ENCODE measurements around the gene SMC4.
"Not testable (repeated sequence)": the region's sequence is repeated elsewhere in the genome, so short reads cannot be mapped to it uniquely, and the experiment has no call there.

SMC4 gene

GRCh38 chr3:160399125-160400029 is at the start of gene SMC4, which contains the start of gene IFT80:
Gene SMC4 (plus strand): TSS chr3:160399650. CDS start chr3:160400827, 1,177 bp downstream.
Gene IFT80 (minus strand): TSS chr3:160399225. CDS start chr3:160384600, 14,625 bp downstream.
- DNase-seq = peak; percentile 95

GRCh38 chr3:160355826-160356225 is 43.6 kb upstream of the SMC4 start:
- DNase-seq = no peak

DNA sequence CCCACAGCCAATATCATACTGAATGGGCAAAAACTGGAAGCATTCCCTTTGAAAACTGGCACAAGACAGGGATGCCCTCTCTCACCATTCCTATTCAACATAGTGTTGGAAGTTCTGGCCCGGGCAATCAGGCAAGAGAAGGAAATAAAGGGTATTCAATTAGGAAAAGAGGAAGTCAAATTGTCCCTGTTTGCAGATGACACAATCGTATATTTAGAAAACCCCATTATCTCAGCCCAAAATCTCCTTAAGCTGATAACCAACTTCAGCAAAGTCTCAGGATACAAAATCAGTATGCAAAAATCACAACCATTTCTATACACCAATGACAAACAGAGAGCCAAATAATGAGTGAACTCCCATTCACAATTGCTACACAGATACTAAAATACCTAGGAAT is 36.6 kb upstream of the SMC4 start:
- DNase-seq = not testable (repeated sequence)

GRCh38 chr3:160365869-160366522 is 33.5 kb upstream of the SMC4 start:
- no peak for DNase-seq

- DNase-seq = no peak
Observed at GRCh38 chr3:160368804-160369203, 30.6 kb upstream of the SMC4 start.

- no peak for DNase-seq
Observed at GRCh38 chr3:160369784-160370183, 29.7 kb upstream of the SMC4 start.

GRCh38 chr3:160370987-160371857 is 28.2 kb upstream of the SMC4 start:
- no peak for DNase-seq

GRCh38 chr3:160372780-160373179 is 26.7 kb upstream of the SMC4 start:
- DNase-seq = peak; percentile 86

- no peak for DNase-seq
Observed at GRCh38 chr3:160373655-160374054, 25.8 kb upstream of the SMC4 start.

DNA sequence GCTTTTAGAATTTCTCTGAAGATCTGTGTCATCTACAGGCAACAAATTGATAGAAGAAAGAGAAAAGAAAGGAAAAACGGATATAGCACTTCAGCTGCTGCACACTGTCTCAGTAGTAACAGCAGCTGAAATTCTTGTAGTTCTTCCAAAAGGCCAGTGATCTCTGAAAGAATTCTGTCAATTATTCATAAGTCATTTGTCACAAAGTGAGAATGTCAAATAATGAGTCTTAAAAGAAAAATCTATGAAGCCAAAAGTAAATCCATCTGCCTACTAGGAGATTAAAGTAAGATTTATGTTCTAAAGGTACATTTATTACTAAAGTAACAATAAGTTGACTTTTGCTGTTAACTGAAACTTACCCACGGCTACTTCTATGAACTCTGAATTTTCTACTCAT is 25.0 kb upstream of the SMC4 start:
- no peak for DNase-seq

DNA sequence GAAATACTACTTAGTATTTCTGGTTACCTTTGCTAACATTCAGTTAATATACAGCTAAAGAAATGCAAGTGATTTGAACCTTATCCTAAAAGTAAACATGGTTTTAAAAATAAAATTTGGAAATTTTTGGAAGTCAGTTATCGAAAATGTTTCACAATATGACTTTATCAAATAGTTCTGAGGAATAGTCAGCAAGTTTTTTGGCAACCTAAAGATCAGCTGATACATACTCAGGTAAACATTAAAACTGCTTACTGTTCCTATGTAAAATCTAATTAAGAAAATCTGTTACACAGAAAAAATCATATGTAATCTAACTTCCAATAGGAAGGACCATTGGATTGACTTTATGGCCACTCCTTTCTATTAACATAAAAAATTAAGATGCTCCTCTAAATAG is 24.5 kb upstream of the SMC4 start:
- DNase-seq = no peak

GRCh38 chr3:160376681-160377080 is 22.8 kb upstream of the SMC4 start:
- DNase-seq = peak; percentile 17

GRCh38 chr3:160378331-160379109 is 20.9 kb upstream of the SMC4 start:
- DNase-seq = peak; percentile 37

- DNase-seq = no peak
Observed at GRCh38 chr3:160379628-160380214, 19.7 kb upstream of the SMC4 start.

DNA sequence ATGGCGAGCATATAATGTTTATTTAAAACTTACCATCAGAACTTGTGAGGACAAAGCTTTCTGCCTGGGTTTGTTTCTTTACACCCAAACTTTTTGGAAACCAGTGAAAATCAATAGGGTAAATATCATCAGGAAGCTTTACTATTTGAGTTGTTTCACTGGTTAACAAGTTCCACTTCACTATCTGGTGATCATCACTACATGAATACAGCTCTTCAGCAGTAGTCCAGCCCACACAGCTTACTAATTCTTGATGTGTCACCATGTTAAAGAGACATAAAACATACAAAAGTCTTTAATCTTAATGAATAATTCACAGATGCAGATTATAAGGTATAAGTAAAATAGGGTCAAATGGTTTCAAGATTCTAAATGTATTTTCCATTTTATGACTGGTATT is 18.0 kb upstream of the SMC4 start:
- peak; percentile 37 for DNase-seq

- no peak for DNase-seq
Observed at GRCh38 chr3:160384639-160385318, 14.7 kb upstream of the SMC4 start.

- DNase-seq = no peak
Observed at GRCh38 chr3:160390565-160391138, 8.8 kb upstream of the SMC4 start.

- DNase-seq = no peak
Observed at GRCh38 chr3:160392798-160393197, 6.7 kb upstream of the SMC4 start.

DNA sequence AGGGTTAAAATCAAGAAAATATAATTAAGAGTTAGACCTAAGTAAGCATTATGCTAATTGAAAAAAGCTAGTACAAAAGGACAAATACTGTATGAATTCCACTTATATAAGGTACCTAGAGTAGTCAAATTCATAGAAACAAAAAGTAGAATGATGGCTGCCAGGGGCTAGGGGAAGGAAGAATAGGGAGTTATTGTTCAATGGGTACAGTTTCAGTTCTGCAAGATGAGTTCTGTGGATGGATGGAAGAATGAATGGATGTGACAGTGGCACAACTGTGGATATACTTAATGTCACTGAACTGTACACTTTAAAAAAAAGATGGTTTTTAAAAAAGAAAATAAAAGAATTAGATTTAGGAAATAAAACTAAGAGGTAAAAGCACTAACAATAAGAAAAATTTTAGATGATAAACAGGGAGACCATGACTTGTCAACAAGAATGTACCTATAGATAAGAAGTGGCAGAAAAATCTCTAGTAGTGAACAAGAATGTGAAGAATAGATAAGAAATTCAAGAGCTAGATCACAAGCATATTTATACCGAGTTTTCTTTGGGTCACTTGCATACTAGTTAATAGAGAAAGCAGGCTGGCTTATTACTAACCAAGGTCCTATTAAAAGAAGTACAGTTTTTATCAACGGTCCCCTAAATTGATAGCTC is 6.0 kb upstream of the SMC4 start:
- no peak for DNase-seq

- no peak for DNase-seq
Observed at GRCh38 chr3:160394009-160394392, 5.4 kb upstream of the SMC4 start.
